ENCODE measurements around the gene THYN1. TPM values are rescaled to one million over a fixed set of nuclear protein-coding genes. Genes with fewer than 3 reads are reported as not detected.

Gene THYN1
- total RNA-seq, 1 experiment from 2014 or later = 33.4 TPM

DNA sequence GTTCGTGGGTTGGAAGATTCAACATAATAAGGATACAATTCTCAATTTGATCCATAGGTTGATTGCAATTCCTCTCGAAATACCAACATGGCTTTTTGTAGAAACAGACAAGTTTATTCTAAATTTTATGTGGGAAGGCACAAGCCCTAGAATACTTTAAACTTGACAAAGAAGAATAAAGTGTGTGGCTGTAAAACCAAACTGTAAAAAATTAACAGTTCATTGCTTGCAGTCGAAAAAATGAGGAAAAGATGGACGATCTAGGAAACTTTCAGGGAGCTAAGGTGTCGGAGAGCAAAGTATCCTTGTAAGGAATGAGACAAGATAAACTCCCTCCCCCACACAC, 22.0 kb upstream of the THYN1 start:
- CTCF ChIA-PET = interaction anchor here (1.0 kb wide), 1 partner anchor 11 kb away, joined by 4 read pairs; no protein-coding TSS in a partner anchor
- intact Hi-C loops (cut with micrococcal nuclease) = no loop called here
- Mint-ChIP-seq H3K36me3 (ENCODE audit: insufficient read depth, unreplicated experiment) (no peaks in the 10 kb centered on the region), H3K4me1 (ENCODE audit: insufficient read depth, unreplicated experiment) (peaks cover 5% of the 10 kb centered on the region), H3K27ac (ENCODE audit: low read depth, unreplicated experiment) (no peak overlapping the region), H3K9me3 (ENCODE audit: unreplicated experiment) (no peaks in the 10 kb centered on the region), H3K4me3 (ENCODE audit: unreplicated experiment) (no peak overlapping the region), H3K27me3 (ENCODE audit: insufficient read depth, unreplicated experiment) (peaks cover 23% of the 10 kb centered on the region)
- BruUV-seq (replicated peaks) = no TSS peak
- POLR2A ChIA-PET = no interaction called here
- TF ChIP-seq CTCF (IDR thresholded peaks at IDR 0.05; ENCODE audit: unreplicated experiment) = no peak
- no peak for DNase-seq (ENCODE audit: unreplicated experiment)

- no peak overlapping the region for H3K4me3 Mint-ChIP-seq (ENCODE audit: unreplicated experiment)
- no TSS peak for BruUV-seq (replicated peaks)
Measured at GRCh38 chr11:134273317-134273712, 20.2 kb upstream of the THYN1 start.

GRCh38 chr11:134272381-134273316, 19.5 kb upstream of the THYN1 start:
- Mint-ChIP-seq H3K27ac (ENCODE audit: low read depth, unreplicated experiment) (no peak overlapping the region), H3K36me3 (ENCODE audit: insufficient read depth, unreplicated experiment) (no peaks in the 10 kb centered on the region), H3K27me3 (ENCODE audit: insufficient read depth, unreplicated experiment) (peaks cover 22% of the 10 kb centered on the region), H3K4me1 (ENCODE audit: insufficient read depth, unreplicated experiment) (peaks cover 7% of the 10 kb centered on the region), H3K4me3 (ENCODE audit: unreplicated experiment) (no peak overlapping the region), H3K9me3 (ENCODE audit: unreplicated experiment) (no peaks in the 10 kb centered on the region)
- POLR2A ChIA-PET = interaction anchor here (0.6 to 1.6 kb wide), 3 partner anchors 14 to 604 kb away, joined by 3 to 4 read pairs (median 4); partner anchors contain the start of gene ACAD8
- no peak for TF ChIP-seq CTCF (IDR thresholded peaks at IDR 0.05; ENCODE audit: unreplicated experiment)
- BruUV-seq (replicated peaks) = no TSS peak
- CTCF ChIA-PET = interaction anchor here (0.5 to 1.2 kb wide), 5 partner anchors 10 to 80 kb away, joined by 3 to 4 read pairs (median 3); no protein-coding TSS in a partner anchor
- no peak for DNase-seq (ENCODE audit: unreplicated experiment)
- intact Hi-C loops (cut with micrococcal nuclease) = no loop called here

More at GRCh38 chr11:134273317-134273712, 20.2 kb upstream of the THYN1 start:
- Mint-ChIP-seq H3K27ac (ENCODE audit: low read depth, unreplicated experiment) (no peak overlapping the region), H3K36me3 (ENCODE audit: insufficient read depth, unreplicated experiment) (no peaks in the 10 kb centered on the region), H3K4me1 (ENCODE audit: insufficient read depth, unreplicated experiment) (peaks cover 7% of the 10 kb centered on the region), H3K27me3 (ENCODE audit: insufficient read depth, unreplicated experiment) (peaks cover 23% of the 10 kb centered on the region), H3K9me3 (ENCODE audit: unreplicated experiment) (no peaks in the 10 kb centered on the region)
- intact Hi-C loops (cut with micrococcal nuclease) = no loop called here
- no peak for DNase-seq (ENCODE audit: unreplicated experiment)
- TF ChIP-seq CTCF (IDR thresholded peaks at IDR 0.05; ENCODE audit: unreplicated experiment) = no peak
- CTCF ChIA-PET = interaction anchor here (0.7 to 1.2 kb wide), 3 partner anchors 9 to 17 kb away, joined by 3 to 4 read pairs (median 3); no protein-coding TSS in a partner anchor
- POLR2A ChIA-PET = interaction anchor here (0.6 to 1.6 kb wide), 3 partner anchors 13 to 143 kb away, joined by 3 to 4 read pairs (median 3); partner anchors contain the start of gene ACAD8

DNA sequence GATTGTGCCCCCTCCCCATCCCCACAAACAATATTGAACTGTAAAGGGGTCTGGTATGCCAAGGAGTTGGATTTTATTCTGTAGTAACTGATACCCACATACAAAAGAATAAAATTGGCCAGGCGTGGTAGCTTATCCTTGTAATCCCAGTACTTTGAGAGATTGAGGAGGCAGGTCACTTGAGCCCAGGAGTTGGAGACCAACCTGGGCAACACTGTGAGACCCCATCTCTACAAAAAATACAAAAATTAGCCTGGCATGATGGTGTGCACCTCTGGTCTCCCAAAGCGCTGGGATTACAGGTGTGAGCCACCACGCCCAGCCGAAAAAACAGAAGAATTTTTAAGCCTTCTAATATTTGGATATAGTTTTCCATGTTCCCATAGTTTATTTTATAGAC, 18.8 kb upstream of the THYN1 start:
- H3K27me3 Mint-ChIP-seq (ENCODE audit: insufficient read depth, unreplicated experiment) = peaks cover 15% of the 10 kb centered on the region
- ChIA-PET POLR2A (interaction anchor here (1.6 kb wide), 1 partner anchor 18 kb away, joined by 4 read pairs; the partner anchor contains the start of gene ACAD8), CTCF (interaction anchor here (0.5 to 0.9 kb wide), 4 partner anchors 10 to 174 kb away, joined by 3 read pairs; no protein-coding TSS in a partner anchor)
- H3K4me1 Mint-ChIP-seq (ENCODE audit: insufficient read depth, unreplicated experiment) = peaks cover 12% of the 10 kb centered on the region
- no peak for TF ChIP-seq CTCF (IDR thresholded peaks at IDR 0.05; ENCODE audit: unreplicated experiment)
- no peak overlapping the region for H3K4me3 Mint-ChIP-seq (ENCODE audit: unreplicated experiment)
- DNase-seq (ENCODE audit: unreplicated experiment) = no peak
- no peak overlapping the region for H3K27ac Mint-ChIP-seq (ENCODE audit: low read depth, unreplicated experiment)
- H3K36me3 Mint-ChIP-seq (ENCODE audit: insufficient read depth, unreplicated experiment) = no peaks in the 10 kb centered on the region
- BruUV-seq (replicated peaks) = no TSS peak
- intact Hi-C loops (cut with micrococcal nuclease) = no loop called here
- no peaks in the 10 kb centered on the region for H3K9me3 Mint-ChIP-seq (ENCODE audit: unreplicated experiment)

All from MCF 10A (cell line).